HG03469 (cell line): ENCODE measurements around the gene RELA.
"Not testable (repeated sequence)": the region's sequence is repeated elsewhere in the genome, so short reads cannot be mapped to it uniquely, and the experiment has no call there.

Experiments
- ATAC-seq: cut with Tn5 transposase; IDR thresholded peaks from one replicate; pipeline ENCODE4 v1.9.1; 2021; ENCODE audit warnings: mild to moderate bottlenecking, moderate library complexity, moderate number of reproducible peaks; ENCODE audit not compliant: unreplicated experiment

RELA gene

GRCh38 chr11:65649656-65650546 lies 12.8 kb downstream of the RELA start:
- ATAC-seq, result no peak

GRCh38 chr11:65648997-65649493 lies 13.7 kb downstream of the RELA start:
- no peak for ATAC-seq

- ATAC-seq, result no peak
Measured at GRCh38 chr11:65646958-65647701, 15.6 kb downstream of the RELA start.

- no peak for ATAC-seq
Measured at GRCh38 chr11:65646288-65646957, 16.3 kb downstream of the RELA start.

- no peak for ATAC-seq
Measured at GRCh38 chr11:65645710-65646109, 17.0 kb downstream of the RELA start.

GRCh38 chr11:65644837-65645236 lies 17.9 kb downstream of the RELA start:
- ATAC-seq, result no peak

GRCh38 chr11:65643971-65644370 lies 18.7 kb downstream of the RELA start:
- ATAC-seq, result no peak

- no peak for ATAC-seq
Measured at GRCh38 chr11:65642014-65642671, 20.6 kb downstream of the RELA start.

- ATAC-seq, result no peak
Measured at GRCh38 chr11:65641297-65642013, 21.3 kb downstream of the RELA start.

- ATAC-seq, result no peak
Measured at GRCh38 chr11:65640483-65641296, 22.0 kb downstream of the RELA start.

- ATAC-seq, result no peak
Measured at GRCh38 chr11:65639623-65640482, 22.9 kb downstream of the RELA start.

GRCh38 chr11:65639228-65639597 lies 23.5 kb downstream of the RELA start:
- ATAC-seq, result not testable (repeated sequence)

- no peak for ATAC-seq
Measured at GRCh38 chr11:65637794-65638419, 24.8 kb downstream of the RELA start, which contains the start of gene SIPA1. TSS of gene SIPA1 (plus strand) at chr11:65638101. CDS start at chr11:65640922, 2,821 bp downstream.

- no peak for ATAC-seq
Measured at GRCh38 chr11:65637032-65637557, 25.6 kb downstream of the RELA start.

- no peak for ATAC-seq
Measured at GRCh38 chr11:65636108-65637031, 26.3 kb downstream of the RELA start.

GRCh38 chr11:65634905-65635731 lies 27.6 kb downstream of the RELA start:
- ATAC-seq, result no peak
